A172 (cell line): ENCODE data around the gene KRCC1. TPM values are rescaled to one million over a fixed set of nuclear protein-coding genes. Genes with fewer than 3 reads are reported as not detected.
"Not testable (repeated sequence)": the region's sequence is repeated elsewhere in the genome, so short reads cannot be mapped to it uniquely, and the experiment has no call there.

Source experiments
- DNase-seq: peaks from one replicate; pipeline ENCODE4 v3.0.0-alpha.2; 2015; ENCODE audit warnings: low spot score
- total RNA-seq: library from RNA; depleted of rRNA; stranded (reverse); fragments of >200 nt; shearing (Covaris generic); gene quantifications from 2 replicates; pipeline ENCODE4 v1.2.3, GENCODE V29; 2014

Gene KRCC1
- total RNA-seq, 1 experiment from 2014 or later: 63.6 TPM

- DNase-seq: no peak
Observed at GRCh38 chr2:88042476-88042875, 13.1 kb downstream of the KRCC1 start.

- peak; percentile 92 for DNase-seq
Observed at GRCh38 chr2:88038263-88039105, 17.1 kb downstream of the KRCC1 start.

GRCh38 chr2:88036606-88037005 lies 19.0 kb downstream of the KRCC1 start:
- DNase-seq: no peak

- no peak for DNase-seq
Observed at GRCh38 chr2:88036182-88036581, 19.4 kb downstream of the KRCC1 start.

GRCh38 chr2:88032070-88032702 lies 23.4 kb downstream of the KRCC1 start:
- DNase-seq: no peak

- no peak for DNase-seq
Observed at GRCh38 chr2:88028931-88029330, 26.7 kb downstream of the KRCC1 start.

GRCh38 chr2:88027697-88028389 lies 27.7 kb downstream of the KRCC1 start:
- no peak for DNase-seq

GRCh38 chr2:88024509-88024908 lies 31.1 kb downstream of the KRCC1 start:
- DNase-seq: no peak

- DNase-seq: no peak
Observed at GRCh38 chr2:88022669-88022921, 33.0 kb downstream of the KRCC1 start.

GRCh38 chr2:88019985-88020384 lies 35.6 kb downstream of the KRCC1 start:
- no peak for DNase-seq

- no peak for DNase-seq
Observed at GRCh38 chr2:88018909-88019308, 36.7 kb downstream of the KRCC1 start.

- not testable (repeated sequence) for DNase-seq
Observed at GRCh38 chr2:88018077-88018805, 37.3 kb downstream of the KRCC1 start.

- not testable (repeated sequence) for DNase-seq
Observed at GRCh38 chr2:88017780-88018038, 37.9 kb downstream of the KRCC1 start.

GRCh38 chr2:88016960-88017779 lies 38.4 kb downstream of the KRCC1 start:
- no peak for DNase-seq

GRCh38 chr2:88016086-88016959 lies 39.3 kb downstream of the KRCC1 start, which contains the start of gene RNU2-63P:
Gene RNU2-63P (minus strand): TSS chr2:88016547.
- DNase-seq: peak; percentile 79

- no peak for DNase-seq
Observed at GRCh38 chr2:88011011-88011410, 44.6 kb downstream of the KRCC1 start.

GRCh38 chr2:88010136-88010535 lies 45.4 kb downstream of the KRCC1 start:
- DNase-seq: no peak

- DNase-seq: no peak
Observed at GRCh38 chr2:88006912-88007439, 48.6 kb downstream of the KRCC1 start.

- no peak for DNase-seq
Observed at GRCh38 chr2:88005776-88006175, 49.8 kb downstream of the KRCC1 start.

- no peak for DNase-seq
Observed at GRCh38 chr2:88003074-88003755, 52.4 kb downstream of the KRCC1 start.
